Activated T-cell treated with anti-CD3 and anti-CD28 coated beads, Interleukin-2, amount 50 U/mL, for 48 hours (primary cell): ENCODE data around the gene SPTA1.
"Not testable (repeated sequence)": the region's sequence is repeated elsewhere in the genome, so short reads cannot be mapped to it uniquely, and the experiment has no call there.

Source experiments
- DNase-seq, 2 experiments: peaks; one replicate each; pipeline ENCODE4 v3.0.0-alpha.2; 2020

Gene SPTA1

DNA sequence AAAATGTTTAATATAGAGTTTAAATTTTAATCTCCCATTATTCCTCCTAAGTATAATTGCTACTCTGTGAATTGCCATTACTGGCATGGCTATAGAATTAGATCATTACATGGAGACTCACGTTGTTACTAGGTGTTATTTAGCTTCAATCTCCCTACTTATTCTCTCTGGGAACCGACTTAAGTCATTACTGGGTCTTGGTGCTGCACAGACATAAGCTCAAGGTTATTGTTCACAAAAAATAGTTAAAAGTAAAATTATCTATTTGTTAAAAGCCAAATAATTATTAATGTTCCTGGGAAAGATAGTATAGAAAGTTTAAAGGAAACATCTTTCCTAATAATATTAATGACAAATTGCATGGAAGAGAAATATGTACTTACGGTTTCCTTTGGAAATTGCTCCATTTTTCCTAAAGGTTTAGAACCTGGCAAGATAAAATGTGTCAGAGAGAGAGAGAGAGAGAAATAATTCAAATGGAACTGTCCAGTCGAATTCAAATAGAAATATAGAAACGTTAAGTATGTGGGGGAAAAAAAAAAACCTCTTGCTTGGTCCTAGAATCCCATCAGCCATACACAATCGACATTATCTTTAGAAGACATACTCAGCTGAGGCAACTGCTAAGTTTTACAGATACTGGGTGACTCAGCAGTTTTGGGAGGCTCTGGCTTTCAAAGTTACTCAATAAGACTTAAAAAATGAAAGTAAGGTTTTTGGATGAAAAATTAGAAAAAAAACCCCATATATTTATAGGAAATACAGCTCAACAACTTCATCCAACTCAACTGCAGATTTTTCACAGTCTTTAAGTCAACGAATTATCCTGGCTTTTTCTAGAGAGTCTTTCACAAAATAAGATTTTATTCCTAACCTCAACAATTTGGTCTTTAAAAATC lies at the start of gene SPTA1:
Gene SPTA1 (minus strand): TSS at position 605 of the 899 bp plus-strand sequence. CDS start 198 bp downstream, at position 407.
- no peak for DNase-seq

DNA sequence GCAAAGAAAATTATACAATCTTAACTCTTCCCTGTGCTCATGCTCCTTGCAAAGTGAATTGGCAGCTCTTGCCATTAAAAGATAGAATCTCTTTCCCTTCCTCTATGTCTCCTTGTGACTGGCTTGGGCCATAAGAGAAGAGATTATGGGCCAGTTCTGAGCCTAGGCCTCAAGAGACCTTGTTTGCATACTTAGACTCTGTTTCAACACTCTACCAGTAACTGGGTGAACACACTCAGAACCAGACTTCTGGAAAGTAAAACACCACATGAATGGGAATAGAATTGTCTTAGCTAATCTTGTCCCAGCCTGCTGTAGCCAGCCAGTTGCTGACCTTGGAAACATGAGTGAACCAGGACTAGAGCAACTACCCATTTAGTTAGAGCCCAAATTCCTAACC lies 49.3 kb upstream of the SPTA1 start:
- no peak for DNase-seq

DNA sequence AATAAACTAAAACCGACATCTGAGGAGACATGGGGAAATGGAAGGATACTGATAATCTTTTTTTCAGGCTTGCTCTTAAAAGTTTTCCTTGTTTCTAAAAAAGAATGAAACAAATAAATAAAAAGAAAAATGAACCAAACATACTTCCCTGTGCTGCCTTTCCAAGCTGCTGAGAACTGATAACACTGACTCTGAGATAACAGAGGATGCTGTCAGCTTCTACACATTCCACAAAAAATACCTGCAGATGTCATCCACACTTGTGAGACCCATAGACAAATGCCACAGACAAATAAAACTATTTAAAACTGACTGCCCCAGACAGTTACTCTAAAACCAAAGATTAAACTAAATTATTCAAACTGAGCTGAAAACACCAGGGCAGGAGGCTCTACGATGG lies 46.0 kb upstream of the SPTA1 start:
- no peak for DNase-seq

DNA sequence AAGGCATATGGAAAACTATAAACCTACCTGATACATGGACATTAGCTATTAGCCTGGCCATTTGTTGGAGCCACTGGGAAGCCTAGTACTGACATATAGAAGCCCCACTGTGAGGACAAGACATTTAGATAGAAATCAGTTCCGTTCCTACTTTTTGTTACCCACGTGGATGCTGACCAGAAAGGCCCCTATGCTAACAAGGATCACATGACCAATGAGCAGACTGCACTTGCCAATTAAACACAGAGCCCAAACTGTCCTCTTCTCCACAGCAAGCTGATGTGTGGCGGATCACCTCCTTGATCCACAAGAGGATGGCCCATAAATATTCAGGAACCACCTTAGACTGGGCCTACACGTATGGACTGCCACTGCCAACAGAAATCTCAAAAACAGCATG lies 45.2 kb upstream of the SPTA1 start:
- no peak for DNase-seq

DNA sequence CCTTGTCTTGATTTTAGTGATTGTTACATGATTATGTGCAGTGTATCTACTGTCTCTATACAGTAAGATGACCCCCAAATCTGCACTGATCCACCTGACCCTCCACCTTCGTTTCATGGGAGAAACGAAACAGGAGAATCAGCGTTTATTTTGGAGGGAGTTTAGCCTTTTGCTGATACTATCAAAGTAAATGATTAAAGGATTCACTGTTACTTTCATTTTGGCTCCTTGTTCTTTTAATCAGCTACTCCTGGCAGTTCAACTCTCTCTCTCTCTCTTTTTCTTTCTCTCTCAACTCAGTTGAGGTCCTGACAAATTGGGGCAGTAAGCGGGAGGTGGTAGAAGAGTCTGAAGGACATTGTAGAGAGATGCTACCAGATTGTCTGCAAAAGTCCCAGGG lies 43.9 kb upstream of the SPTA1 start:
- no peak for DNase-seq

DNA sequence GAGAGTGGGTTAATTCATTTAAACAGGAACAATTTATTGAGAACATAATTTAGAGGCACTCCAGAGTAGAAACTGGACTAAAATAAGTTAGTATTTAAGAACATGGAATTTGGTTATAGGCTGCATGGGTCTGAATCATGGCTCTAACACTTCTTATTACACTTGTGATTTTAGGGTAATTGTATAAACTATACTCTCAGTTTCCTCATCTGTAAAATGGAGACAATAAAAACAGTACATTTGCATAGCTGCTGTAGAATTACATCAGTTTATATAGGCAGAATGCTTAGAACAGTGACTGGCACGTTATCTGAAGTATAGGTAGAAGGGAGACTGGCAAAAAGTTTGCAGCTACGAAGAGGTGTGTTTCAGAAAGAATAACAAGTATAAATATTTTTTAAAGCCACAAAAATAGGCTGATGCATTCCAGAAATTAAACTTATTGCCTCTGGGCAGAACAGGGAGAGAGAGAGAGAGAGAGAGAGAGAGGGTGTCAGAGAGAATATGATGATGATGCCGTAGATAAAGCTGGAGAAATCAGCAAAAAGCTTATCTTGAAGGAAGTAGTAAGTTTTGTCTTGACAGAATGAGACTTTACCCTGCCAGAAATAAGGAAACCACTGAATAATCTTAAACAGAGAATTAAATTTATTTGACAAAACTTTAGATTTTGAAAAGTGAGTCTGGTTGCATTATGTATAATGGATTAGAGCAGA lies 42.2 kb upstream of the SPTA1 start:
- no peak for DNase-seq

DNA sequence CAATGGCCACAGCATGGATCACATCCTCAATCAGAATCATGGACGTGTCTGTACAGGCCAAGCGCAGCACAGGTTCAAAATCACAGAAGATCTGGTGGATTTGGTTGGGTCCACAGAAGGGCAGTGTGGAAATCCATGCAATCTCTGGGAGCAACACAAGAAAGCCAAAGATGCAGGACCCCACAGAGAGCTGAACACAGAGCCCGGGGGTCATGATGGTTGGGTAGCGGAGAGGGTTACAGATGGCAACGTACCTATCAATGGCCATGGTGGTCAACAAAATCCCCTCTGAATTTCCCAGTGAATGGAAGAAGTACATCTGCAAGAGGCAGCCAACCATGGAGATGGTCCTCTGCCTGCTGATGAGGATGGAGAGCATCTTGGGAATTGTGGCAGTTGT lies 37.9 kb upstream of the SPTA1 start:
- no peak for DNase-seq

DNA sequence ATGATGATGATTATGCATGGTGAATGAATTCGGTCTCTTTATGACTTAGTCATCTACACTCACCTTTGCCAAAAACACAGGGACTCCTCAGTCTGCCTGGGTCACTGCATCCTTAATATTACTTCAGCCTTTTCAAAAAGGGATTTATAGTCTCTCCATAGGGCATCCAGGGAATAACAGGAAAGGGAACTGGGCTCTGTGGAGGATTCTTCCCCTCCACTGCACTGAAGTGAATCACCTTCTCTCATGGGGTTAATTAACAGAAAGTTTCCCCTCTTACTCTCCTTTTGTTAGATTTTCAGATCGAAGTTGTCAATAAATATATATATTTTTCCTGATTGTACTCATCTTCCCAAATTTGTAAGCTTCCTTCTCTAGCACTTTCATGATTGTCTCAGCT lies 34.1 kb upstream of the SPTA1 start, which contains the start of gene OR6K3:
Gene OR6K3 (minus strand): TSS at position 101 of the 400 bp plus-strand sequence. CDS start 2,605 bp downstream, outside the sequence.
- DNase-seq = no peak

DNA sequence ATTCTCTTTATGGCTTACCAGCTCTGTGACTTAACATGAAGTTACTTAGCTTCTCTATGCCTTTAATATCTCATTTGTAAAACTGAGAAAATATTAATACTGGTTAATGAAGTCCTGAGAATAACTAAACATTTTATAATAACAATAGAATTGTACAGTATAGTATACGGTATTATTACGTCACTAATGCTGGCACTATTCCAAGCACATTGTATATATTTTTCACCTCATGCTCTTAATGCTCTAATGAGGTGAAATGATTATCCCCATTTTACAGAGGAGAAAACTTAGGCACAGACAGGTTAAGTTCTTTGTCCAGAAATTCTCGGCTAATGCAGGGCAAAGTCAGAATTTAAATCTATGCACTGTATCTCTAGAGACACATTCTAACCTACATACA lies 33.1 kb upstream of the SPTA1 start:
- no peak for DNase-seq

DNA sequence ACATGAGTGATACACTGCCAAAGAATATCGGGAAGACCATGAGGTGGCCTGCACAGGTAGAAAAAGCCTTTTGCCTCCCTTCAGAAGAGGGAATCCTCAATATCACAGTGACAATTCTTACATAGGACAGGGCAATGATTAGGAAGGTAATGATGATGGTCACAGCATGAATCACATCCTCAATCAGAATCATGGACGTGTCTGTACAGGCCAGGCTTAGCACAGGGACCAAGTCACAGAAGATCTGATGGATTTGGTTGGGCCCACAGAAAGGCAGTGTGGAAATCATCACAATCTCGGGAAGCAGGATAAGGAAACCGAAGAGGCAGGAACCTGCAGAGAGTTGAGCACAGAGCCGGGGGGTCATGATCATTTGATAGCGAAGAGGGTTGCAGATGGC lies 30.8 kb upstream of the SPTA1 start:
- DNase-seq = no peak

DNA sequence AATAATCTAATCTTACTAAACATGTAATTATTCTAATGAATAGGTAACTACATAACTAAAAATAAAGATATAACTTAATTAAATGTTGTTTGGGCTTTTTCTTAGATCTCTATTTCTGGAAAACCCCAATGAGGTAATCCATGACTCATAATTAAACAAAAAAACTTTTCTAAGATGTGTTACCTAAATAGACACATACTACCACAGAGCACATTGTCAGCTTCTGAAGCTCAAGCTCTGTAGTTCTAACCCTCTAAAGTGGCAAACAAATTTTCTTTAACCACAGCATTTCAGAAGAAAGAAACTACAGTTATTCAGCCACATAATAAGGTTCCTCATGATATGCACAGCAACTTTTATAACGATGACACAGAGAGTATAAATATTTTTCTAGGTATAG lies 29.8 kb upstream of the SPTA1 start:
- DNase-seq = no peak

DNA sequence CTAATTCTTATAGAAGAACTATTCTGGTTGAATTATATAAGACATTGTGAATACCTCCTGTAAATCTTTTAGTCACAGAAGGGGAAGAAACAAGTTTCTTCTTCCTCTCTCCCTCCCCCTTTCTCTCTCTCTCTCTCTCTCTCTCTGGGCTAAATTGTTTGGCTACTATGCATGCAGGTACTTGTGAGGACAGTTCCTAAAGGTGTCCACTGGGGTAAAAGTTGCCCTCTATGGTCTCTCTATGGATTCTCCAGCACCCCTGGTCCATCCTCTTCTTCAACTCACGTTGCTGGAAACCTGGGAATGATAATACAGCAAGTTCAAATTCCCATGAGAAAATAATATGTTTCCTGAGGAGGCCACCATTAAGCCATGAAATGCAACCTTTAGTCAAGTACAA lies 28.2 kb upstream of the SPTA1 start:
- DNase-seq = no peak

DNA sequence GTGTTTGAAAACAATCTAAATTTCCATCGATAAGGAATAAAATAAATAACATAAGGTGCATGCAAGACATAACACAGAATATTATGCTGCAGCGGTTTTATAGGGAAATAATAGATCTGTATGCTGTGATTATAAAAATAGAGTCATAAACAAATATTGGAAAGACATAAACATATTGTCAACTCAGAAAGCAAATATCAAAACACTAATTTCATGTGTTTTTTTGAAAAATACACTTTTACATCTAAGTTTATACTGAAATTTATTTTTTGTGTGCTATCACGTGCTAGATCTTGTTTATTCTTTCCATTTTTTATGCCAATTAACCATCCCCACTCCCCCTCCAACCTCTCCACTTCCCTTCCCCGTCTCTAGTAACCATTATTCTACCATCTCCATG lies 24.6 kb upstream of the SPTA1 start:
- no peak for DNase-seq

DNA sequence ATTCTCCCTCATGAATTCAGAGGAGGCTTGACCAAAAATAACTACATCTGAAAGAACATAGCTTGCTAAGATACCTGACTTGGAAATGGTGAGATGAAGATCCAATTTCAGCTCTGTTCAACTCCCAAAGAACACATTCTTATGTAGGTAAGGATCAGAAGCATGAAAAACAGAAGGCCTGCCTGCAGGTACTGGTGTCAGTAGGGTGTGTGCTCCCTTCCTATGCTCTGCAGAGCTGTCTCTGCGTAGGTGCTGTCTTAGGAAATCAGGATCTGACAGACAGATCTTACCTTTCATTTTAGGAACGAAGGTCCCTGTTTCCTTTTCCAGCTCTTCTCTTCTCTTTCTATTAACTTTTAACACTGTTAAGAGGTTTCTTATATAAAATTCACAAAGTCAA lies 19.6 kb upstream of the SPTA1 start:
- DNase-seq = no peak

DNA sequence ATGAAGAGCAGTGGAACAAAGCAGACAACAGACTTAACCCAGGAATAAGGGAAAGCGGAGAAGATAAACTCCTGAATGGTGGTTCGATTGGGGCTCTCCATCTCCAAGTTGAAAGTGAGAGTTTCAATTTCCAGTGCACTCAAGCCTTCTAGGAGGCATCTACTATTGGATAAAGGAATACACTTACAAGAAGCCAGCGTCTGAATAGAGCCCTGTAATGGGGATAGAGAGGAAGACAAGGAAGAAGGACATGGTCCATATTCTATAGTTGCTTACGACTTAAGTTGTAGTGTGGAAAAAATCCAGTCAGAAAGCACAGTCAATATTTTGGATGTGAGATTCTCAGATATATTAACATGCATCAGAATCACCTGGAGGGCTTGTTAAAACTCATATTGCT lies 14.0 kb upstream of the SPTA1 start, which contains the start of gene OR6K2:
Gene OR6K2 (minus strand): TSS at position 101 of the 400 bp plus-strand sequence. CDS start 0 bp downstream, at position 101.
- no peak for DNase-seq

DNA sequence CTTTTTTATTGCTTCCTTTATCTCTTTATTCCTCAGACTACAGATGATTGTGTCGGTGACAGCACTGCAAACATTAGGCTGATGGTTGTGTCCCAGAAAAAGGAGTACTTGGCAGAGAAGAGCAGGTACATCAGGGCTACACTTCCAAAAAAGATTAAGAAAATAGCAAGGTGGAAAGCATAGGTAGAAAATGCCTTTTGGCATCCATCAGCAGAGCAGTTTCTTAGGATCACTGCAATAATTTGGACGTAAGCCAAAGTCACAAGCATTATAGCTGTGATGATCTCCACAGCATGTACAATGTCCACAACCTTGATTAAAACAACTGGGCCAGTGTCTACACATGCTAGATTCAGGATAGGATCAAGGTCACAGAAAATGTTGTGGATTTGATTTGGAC lies 8.1 kb upstream of the SPTA1 start:
- no peak for DNase-seq

DNA sequence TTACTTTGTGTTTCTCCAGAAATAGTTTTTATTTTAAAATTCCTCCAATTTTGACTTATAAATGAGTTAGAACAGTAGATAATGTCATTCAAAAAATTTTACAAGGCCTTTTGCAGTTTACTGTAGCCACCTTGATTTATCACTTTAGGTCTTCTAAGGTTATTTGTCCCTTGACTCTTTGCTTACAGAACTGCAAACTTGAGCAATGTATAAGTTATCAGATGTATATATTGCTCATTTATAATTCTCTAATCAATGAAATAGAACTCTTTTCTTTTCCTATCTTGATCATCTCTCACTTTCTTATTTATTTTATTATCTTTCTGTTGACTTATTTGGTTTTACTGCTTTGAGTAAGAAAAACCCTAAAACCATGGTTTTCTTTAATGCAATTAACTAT lies 5.8 kb upstream of the SPTA1 start:
- DNase-seq = no peak

DNA sequence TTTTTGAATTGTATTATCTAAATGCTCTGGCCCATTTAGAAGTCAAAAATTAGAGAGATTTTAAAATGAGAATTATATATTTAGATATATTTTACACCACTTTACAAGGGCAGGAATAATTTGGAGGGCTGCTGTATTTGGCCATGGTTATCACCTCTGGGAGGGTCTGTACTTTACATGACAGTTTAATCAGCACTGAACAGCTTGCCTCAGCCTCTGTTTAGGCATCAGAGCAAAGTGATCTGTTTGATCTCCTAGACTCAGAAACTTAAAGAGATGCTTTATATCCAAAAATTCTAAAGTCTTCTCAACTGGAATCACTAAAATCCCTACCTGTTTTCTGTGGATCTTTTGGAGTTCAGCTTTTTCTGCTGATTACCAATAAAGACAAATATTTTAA lies 5.4 kb upstream of the SPTA1 start:
- DNase-seq = no peak

DNA sequence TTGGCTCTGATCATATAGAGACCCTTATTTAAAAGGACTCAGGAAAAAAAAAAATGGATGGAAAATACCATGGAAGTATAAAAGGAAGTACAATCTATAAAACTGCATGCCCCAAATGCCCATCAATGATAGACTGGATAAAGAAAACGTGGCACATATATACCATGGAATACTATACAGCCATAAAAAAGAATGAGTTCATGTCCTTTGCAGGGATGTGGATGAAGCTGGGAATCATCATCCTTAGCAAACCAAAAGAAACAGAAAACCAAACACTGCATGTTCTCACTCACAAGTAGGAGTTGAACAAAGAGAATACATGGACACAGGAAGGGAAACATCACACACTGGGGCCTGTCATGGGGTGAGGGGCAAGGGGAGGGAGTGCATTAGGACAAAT lies 4.6 kb upstream of the SPTA1 start:
- not testable (repeated sequence) for DNase-seq

DNA sequence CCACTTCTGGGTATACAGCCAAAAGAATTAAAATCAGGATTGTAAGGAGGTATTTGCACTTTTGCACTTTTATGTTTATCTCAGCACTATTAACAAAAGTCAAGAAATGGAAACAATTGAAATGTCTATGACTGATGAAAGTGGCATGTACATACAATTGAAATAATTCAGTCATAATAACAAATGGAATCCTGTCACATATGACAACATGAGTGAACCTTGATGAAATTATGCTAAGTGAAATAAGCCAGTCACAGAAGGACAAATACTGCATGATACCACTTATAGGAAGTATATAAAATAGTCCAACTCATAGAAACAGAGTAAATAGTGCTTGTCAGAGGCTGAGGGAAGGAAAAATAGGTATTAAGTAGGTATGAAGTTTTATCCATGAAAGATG lies 3.4 kb upstream of the SPTA1 start:
- DNase-seq = no peak

DNA sequence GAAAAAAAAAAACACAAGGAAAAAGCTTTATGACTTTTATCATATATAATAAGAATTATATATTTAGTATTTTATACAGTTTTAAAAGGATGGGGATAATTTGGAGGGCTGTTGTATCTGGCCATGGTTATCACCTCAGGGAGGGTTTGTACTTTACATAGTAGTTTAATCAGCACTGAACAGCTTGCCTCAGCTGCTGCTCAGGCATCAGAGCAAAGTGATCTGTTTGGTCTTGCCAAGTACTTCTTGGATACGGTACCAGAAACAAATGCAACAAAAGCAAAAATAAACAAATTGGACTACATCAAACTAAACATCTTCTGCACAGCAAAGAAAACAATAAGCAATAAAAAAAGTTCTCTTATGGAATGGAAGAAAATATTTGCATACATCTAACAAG lies 2.6 kb upstream of the SPTA1 start:
- no peak for DNase-seq

DNA sequence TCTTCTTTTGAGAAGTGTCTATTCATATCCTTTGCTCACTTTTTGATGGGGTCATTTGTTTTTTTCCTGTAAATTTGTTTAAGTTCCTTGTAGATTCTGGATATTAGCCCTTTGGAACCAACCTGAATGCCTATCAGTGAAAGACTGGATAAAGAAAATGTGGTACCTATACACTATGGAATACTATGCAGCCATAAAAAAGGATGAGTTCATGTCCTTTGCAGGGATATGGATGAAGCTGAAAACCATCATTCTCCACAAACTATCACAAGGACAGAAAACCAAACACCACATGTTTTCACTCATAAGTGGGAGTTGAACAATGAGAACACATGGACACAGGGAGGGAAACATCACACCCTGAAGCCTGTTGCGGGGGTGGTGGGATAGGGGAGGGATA lies 1.8 kb upstream of the SPTA1 start:
- DNase-seq = not testable (repeated sequence)

DNA sequence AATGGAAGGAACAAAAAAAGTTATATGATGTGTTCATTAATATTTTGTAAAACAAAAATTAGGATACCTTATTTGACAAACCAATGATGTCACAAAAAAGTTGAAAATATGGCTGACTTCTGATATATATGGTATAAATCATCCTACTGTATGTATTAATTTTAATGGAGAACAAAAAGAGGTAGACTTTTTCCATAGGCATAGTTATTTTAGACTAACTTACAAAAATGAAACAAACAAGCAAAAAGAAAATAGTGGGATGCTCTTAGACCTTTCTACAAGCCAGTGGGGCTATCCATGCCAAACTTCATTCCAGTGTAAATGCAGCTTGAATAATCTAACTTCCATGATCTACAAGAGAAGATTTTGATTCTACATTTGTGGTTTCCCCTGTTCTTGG lies 522 bp upstream of the SPTA1 start:
- DNase-seq = no peak

DNA sequence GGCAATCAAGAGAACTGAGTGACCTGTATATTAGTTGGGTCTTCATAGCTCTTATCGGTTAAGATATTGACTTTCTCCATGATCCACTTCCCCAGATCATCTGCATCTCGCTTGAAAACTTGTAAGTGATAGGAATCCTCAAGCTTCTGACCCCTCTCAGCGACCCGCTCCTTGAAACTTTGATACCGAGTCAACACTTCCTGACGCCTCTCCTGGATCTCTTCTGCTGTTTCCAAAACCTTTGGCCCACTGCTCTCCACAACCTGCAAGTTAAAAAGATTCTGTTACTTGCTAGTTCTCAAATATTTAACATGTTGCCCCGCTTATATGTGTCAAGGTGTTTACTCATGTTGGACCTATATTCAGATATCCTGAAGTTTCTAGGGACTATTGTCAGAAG lies 1.4 kb downstream of the SPTA1 start:
- DNase-seq = no peak
